Ramos (cell line): ENCODE measurements around the gene PPHLN1.

Experiments used
- in situ Hi-C: fragments of 300-500 bp; cut with MboI; formaldehyde crosslinking; loops from one replicate; pipeline ENCODE4 v1.14.3; 2022; ENCODE audit warnings: low sequenced_read_pairs; ENCODE audit not compliant: unreplicated experiment

The PPHLN1 gene

GRCh38 chr12:42422785-42423184 is 96.8 kb downstream of the PPHLN1 start:
- in situ Hi-C loops = no loop called here

- in situ Hi-C loops = no loop called here
Observed at GRCh38 chr12:42426746-42427145, 100.8 kb downstream of the PPHLN1 start.

DNA sequence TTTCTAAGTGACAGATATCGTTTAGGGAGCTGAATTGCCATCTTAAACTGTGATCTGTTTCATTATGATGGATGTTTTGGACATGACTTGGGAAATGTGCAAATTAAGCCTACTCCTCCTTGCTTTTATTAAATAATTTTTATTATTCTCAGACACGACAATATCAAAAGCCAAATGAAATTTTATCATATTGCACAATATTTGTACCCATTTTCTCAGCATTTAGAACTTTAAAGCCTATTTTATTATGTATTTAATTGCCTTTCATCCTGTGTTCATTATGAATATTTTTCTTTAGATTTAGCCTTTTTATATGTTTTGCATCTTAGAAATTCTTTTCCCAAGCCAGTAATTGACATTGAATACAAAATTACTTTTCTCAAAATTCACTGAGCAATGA is 102.9 kb downstream of the PPHLN1 start:
- in situ Hi-C loops = no loop called here

DNA sequence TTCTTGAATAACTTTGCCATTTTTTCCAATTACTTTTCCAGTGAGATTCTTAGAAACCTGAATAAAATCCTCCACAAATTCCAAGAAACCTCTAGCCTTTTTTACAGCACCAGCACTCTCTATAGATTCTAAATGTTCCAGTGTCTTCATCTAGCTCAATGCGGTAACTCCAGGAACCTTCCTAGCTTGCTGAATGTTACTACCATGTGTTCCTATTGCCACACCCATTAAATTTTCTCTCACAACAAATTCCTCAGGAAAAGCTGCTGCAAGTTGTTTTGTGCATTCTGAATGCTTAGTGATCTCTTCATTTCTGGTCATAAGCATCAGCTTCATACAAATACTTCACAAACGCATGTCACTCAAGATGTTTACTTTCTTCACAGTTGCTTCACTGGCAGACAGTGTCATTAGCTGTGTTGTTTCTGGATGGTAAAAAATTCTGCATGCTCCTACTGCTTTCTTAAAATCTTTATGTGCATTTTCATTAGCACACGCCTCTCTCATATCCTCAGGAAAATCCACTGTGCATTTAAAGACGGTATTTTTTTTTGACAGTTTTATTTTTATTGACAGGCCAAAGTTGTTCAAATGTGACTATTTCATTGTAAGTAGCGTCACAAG is 106.7 kb downstream of the PPHLN1 start:
- in situ Hi-C loops = no loop called here

DNA sequence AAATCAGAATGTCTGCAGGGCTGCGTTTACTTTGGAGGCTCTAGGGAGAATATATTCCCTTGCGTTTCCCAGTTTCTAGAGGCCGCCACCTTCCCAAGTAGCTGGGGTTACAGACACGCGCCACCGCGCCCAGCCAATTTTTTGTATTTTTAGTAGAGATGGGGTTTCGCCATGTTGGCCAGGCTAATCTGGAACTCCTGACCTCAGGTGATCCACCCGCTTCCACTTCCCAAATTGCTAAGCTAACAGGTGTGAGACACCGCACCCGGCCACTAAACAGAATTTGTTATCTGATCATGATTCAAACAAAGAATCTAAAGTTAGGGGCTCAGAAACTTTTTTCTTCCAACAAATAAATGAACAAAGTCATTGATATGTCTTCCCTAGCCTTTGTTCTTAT is 114.6 kb downstream of the PPHLN1 start:
- in situ Hi-C loops = no loop called here

- in situ Hi-C loops = no loop called here
Observed at GRCh38 chr12:42442311-42442759, 116.4 kb downstream of the PPHLN1 start.

GRCh38 chr12:42442888-42443287 is 116.9 kb downstream of the PPHLN1 start:
- in situ Hi-C loops = no loop called here

- in situ Hi-C loops = no loop called here
Observed at GRCh38 chr12:42444192-42444943, 118.4 kb downstream of the PPHLN1 start.

- in situ Hi-C loops = no loop called here
Observed at GRCh38 chr12:42445891-42446290, 119.9 kb downstream of the PPHLN1 start.

- in situ Hi-C loops = no loop called here
Observed at GRCh38 chr12:42446761-42447160, 120.8 kb downstream of the PPHLN1 start.

GRCh38 chr12:42447371-42447786 is 121.4 kb downstream of the PPHLN1 start:
- in situ Hi-C loops = no loop called here

GRCh38 chr12:42448841-42449240 is 122.9 kb downstream of the PPHLN1 start:
- in situ Hi-C loops = no loop called here

DNA sequence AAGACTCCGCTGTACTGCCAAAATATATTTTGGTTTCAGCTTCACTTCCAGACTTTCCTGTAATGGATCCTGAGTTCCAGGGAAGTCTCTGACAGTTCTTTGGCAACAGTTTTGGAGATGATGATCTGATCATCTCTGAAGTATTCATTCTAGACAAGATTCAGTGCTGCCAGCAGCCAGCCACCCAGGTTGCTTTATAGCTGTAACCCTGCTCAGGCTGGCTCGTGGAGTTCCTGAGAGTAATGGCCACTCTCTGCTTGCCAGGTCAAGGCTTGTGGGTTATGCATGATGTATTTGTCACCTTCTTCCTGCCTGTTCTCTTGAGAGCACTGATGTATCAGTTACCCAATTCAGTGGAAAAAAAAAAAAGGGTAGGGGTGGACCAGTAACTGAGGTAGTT is 124.3 kb downstream of the PPHLN1 start:
- in situ Hi-C loops = no loop called here

- in situ Hi-C loops = no loop called here
Observed at GRCh38 chr12:42458575-42458974, 132.6 kb downstream of the PPHLN1 start.

DNA sequence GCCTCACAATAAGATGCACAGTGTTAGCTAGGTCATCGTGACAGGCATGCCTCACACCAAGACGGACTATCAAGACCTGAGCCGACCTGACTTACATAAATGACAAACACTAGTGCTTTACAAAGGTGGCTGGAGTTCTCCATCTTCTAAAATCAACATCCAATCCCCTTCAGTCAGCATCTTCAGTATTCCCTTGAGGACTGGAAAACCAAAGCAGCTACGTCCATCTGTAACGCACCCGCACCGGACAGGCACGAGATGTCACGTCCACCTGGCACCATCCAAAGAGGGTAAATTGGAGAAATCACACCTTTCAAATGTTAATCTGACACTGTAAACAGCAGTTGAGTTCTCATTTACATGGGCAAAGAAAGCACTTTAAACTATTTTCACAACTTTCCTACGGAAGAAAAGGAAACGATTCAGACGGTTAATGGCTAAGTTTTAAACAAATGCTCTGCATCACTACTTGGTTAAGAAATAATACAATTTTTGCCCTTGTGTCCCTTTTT is 133.4 kb downstream of the PPHLN1 start:
- in situ Hi-C loops = no loop called here

DNA sequence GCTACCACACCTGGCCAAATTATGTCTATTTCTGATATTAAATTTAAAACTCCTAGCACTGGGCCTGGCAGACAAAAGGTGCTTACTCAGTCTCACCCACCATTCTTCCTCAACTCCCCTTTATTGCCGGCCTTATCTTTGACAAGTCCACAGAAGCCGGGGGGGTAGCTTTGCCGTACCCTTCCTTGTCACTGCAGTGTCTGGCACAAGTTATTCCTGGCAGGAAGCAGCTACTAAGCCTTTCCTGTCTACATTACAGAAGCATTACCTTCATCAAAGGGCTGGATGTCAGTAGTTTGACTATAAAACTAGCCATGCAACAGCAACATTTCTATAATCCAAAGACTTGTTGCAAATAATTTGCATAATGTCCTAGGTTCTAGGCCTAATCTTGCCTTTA is 136.5 kb downstream of the PPHLN1 start:
- in situ Hi-C loops = no loop called here

DNA sequence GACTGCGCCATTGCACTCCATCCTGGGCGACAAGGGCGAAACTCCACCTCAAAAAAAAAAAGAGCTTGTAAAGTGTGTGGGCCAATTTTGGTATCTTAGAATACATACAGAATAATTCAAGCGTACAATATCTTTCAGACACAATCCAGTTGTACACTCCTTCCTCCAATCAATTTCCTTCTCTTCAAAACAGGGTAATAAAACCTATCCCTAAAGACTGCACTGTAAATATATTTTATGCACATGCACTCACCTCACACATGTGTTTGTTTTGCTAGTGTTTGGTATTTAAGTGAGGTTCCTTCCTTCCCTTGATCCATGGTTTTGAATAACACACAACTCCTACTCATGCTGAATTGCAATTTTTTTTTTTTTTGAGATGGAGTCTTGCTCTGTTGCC is 137.7 kb downstream of the PPHLN1 start:
- in situ Hi-C loops = no loop called here

GRCh38 chr12:42468341-42468821 is 142.4 kb downstream of the PPHLN1 start:
- in situ Hi-C loops = no loop called here

GRCh38 chr12:42468921-42469320 is 143.0 kb downstream of the PPHLN1 start:
- in situ Hi-C loops = no loop called here

- in situ Hi-C loops = no loop called here
Observed at GRCh38 chr12:42469355-42470175, 143.6 kb downstream of the PPHLN1 start.

DNA sequence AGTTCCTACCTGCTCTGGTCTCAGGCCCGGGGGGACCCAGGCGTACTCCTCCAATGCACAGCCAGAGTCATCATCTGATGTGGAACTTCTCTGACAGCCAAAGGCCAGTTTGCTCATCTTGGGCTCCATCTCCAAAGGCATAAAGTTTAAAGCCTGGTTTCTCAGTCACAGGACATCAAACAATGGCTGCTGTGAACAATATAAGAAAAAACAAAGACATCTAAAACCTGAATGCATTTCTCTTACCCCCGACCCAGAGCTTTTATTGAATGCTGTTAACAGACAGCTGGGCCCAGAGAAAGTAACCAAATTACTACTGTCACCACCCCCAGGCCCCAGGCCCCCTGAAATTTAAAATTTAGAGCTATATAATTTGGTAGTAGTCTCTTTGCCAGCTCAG is 146.4 kb downstream of the PPHLN1 start:
- in situ Hi-C loops = no loop called here
